HepG2 (cell line): ENCODE data around the gene ZNF526. TPM values are rescaled to one million over a fixed set of nuclear protein-coding genes. Genes with fewer than 3 reads are reported as not detected.

ENCODE experiments used
- ATAC-seq: fragments of 200-7000 bp; cut with Tn5 transposase; 3 replicates; pipeline ENCODE4 v1.9.1; 2020; ENCODE audit warnings: mild to moderate bottlenecking, moderate library complexity
- BruUV-seq: library from RNA; stranded (reverse); fragments of 400-500 nt; replicated peaks from 2 replicates; lab custom pipeline; 2021; lab: Mats Ljungman, UMichigan
- CTCF ChIA-PET: fragments of 300-600 bp; formaldehyde crosslinking; extraction: SDS; loops from one replicate; lab custom pipeline; 2021; ENCODE audit warnings: low total read pairs, inconsistent platforms, low intra/inter-chr PET ratio; lab: Yijun Ruan, JAX
- POLR2A ChIA-PET: fragments of 350-600 bp; sonication (Branson Sonifier 250); formaldehyde crosslinking; loops from one replicate; lab custom pipeline; 2020; ENCODE audit warnings: antibody characterized with exemption, inconsistent platforms; lab: Yijun Ruan, JAX
- DNase-seq: peaks from one replicate; pipeline ENCODE4 v3.0.0-alpha.2; 2015; ENCODE audit warnings: low spot score
- FAIRE-seq: peaks from 3 replicates; lab custom pipeline; 2011; peaks lifted over from hg19 to GRCh38; lab: Jason Lieb, UNC
- H2AFZ ChIP-seq: one replicate; pipeline ENCODE4 v1.6.1; 2011; ENCODE audit warnings: low read length, inconsistent platforms
- H3K27ac ChIP-seq: fragments of 300-600 bp; 3 replicates; pipeline ENCODE4 v1.8.0; 2011; ENCODE audit warnings: mixed run types, mild to moderate bottlenecking, mixed read lengths, low read length, inconsistent platforms; ENCODE audit not compliant: insufficient read depth; ENCODE audit errors: extremely low read length
- H3K27me3 ChIP-seq, 2 experiments: fragments of 200-600 bp in 1 of 2; 2 replicates in 1 of 2; 3 replicates in 1 of 2; pipeline versions ENCODE4 v1.6.0 to v1.8.0; 2011; ENCODE audit warnings: low read length in 2 of 2, mild to moderate bottlenecking in 2 of 2, moderate library complexity in 2 of 2, inconsistent platforms in 1 of 2; ENCODE audit not compliant: insufficient read depth in 2 of 2, control insufficient read depth in 1 of 2
- H3K36me3 ChIP-seq, 2 experiments: fragments of 200-600 bp in 1 of 2; replicated peaks in 1 of 2; 2 replicates in 1 of 2; 3 replicates in 1 of 2; pipeline versions ENCODE4 v1.5.1 to v1.8.0; 2011; ENCODE audit warnings: low read length in 2 of 2, inconsistent platforms in 1 of 2; ENCODE audit not compliant: insufficient read depth in 2 of 2, control insufficient read depth in 1 of 2
- H3K4me1 ChIP-seq: 2 replicates; pipeline ENCODE4 v1.5.1; 2012; ENCODE audit warnings: low read length, inconsistent platforms; ENCODE audit not compliant: insufficient read depth
- H3K4me2 ChIP-seq: 2 replicates; pipeline ENCODE4 v1.6.0; 2011; ENCODE audit warnings: low read depth, low read length, inconsistent platforms
- H3K4me3 ChIP-seq, 3 experiments: fragments of 200-600 bp in 1 of 3; sonication (generic), shearing (Covaris generic) in 1 of 3; replicated peaks in 1 of 3; 2 replicates each; pipeline ENCODE4 v1.5.1; 2011 to 2016; ENCODE audit warnings: low read length in 3 of 3, inconsistent platforms in 2 of 3, low read depth in 2 of 3, mild to moderate bottlenecking in 2 of 3, control low read depth in 1 of 3, mixed read lengths in 1 of 3; ENCODE audit not compliant: insufficient read depth in 1 of 3
- H3K79me2 ChIP-seq: one replicate; pipeline ENCODE4 v1.6.1; 2011; ENCODE audit warnings: low read length, inconsistent platforms; ENCODE audit not compliant: insufficient read depth
- H3K9ac ChIP-seq: 2 replicates; pipeline ENCODE4 v1.6.0; 2011; ENCODE audit warnings: mild to moderate bottlenecking, low read depth, low read length, inconsistent platforms; ENCODE audit not compliant: insufficient read depth
- H3K9me3 ChIP-seq: 2 replicates; pipeline ENCODE4 v1.5.1; 2012; ENCODE audit warnings: mild to moderate bottlenecking, low read length
- H4K20me1 ChIP-seq: 2 replicates; pipeline ENCODE4 v1.6.0; 2011; ENCODE audit warnings: inconsistent platforms, mild to moderate bottlenecking, low read length, moderate library complexity; ENCODE audit not compliant: insufficient read depth
- BATF2 ChIP-seq: sonication (generic); formaldehyde crosslinking; IDR thresholded peaks from 2 replicates; pipeline ENCODE4 v1.8.0; 2022; ENCODE audit warnings: mild to moderate bottlenecking, missing genetic modification reagents, moderate library complexity
- CBFB ChIP-seq: sonication (generic); formaldehyde crosslinking; IDR thresholded peaks from 2 replicates; pipeline ENCODE4 v1.4.0; 2020; ENCODE audit warnings: missing genetic modification reagents
- NFKB2 ChIP-seq: sonication (generic); formaldehyde crosslinking; IDR thresholded peaks from 2 replicates; pipeline ENCODE4 v1.4.0; 2020; ENCODE audit warnings: missing genetic modification reagents, borderline replicate concordance
- NR1H2 ChIP-seq: sonication (generic); formaldehyde crosslinking; IDR thresholded peaks from 2 replicates; pipeline ENCODE4 v1.8.1; 2022; ENCODE audit warnings: low read depth, missing genetic modification reagents, borderline replicate concordance
- NR2F2 ChIP-seq: IDR thresholded peaks from 2 replicates; pipeline ENCODE4 v1.6.1; 2012; ENCODE audit warnings: low read depth, inconsistent platforms, borderline replicate concordance
- SMC3 ChIP-seq: IDR thresholded peaks from 2 replicates; pipeline ENCODE4 v1.6.1; 2011; ENCODE audit warnings: low read length, improper control_type of control experiment
- ZNF549 ChIP-seq: sonication (generic); formaldehyde crosslinking; IDR thresholded peaks from 2 replicates; pipeline ENCODE4 v1.5.0; 2020; ENCODE audit warnings: missing genetic modification reagents
- ZNF747 ChIP-seq: sonication (generic); formaldehyde crosslinking; IDR thresholded peaks from 2 replicates; pipeline ENCODE4 v1.8.1; 2023; ENCODE audit warnings: missing genetic modification reagents, mild to moderate bottlenecking, borderline replicate concordance
- ZNF777 ChIP-seq: sonication (generic); formaldehyde crosslinking; IDR thresholded peaks from 2 replicates; pipeline ENCODE4 v1.4.0; 2020; ENCODE audit warnings: missing genetic modification reagents
- WGBS: methylation state at CpG from one replicate; pipeline ENCODE4 v1.1.6; 2017; ENCODE audit warnings: low lambda C conversion rate; 5-methylcytosine and 5-hydroxymethylcytosine counted together
- in situ Hi-C: cut with HindIII; loops from 2 replicates; pipeline ENCODE4 v1.10.0; 2017; ENCODE audit warnings: low pct_unique_long_range_greater_than_20kb; ENCODE audit not compliant: extremely low pct_ligation_motif_present
- intact Hi-C: fragments of 100-400 bp; cut with micrococcal nuclease; formaldehyde crosslinking; loops from one replicate; pipeline ENCODE4 v1.10.0; 2022; ENCODE audit not compliant: unreplicated experiment
- polyA plus RNA-seq, 8 experiments: library from polyadenylated mRNA; depleted of rRNA in 3 of 8; stranded (reverse) in 7 of 8; unstranded in 1 of 8; fragments of >200 nt; fragmentation: Illumina TruSeq in 4 of 8; extraction: Trizol in 4 of 8; gene quantifications; 2 replicates each; pipeline versions ENCODE4 v1.2.1 to v1.2.3, GENCODE V29; 2011 to 2016; ENCODE audit warnings: low read depth in 4 of 8, missing spikeins in 1 of 8, mixed read lengths in 1 of 8; ENCODE audit not compliant: insufficient read depth in 1 of 8
- total RNA-seq, 5 experiments: library from RNA; depleted of rRNA; stranded (reverse); fragments of >200 nt; fragmentation: Illumina TruSeq; extraction: Trizol; gene quantifications; 2 replicates each; pipeline ENCODE4 v1.2.3, GENCODE V29; 2016; ENCODE audit warnings: low read depth in 1 of 5
- TF ChIP-seq, protein P1 (sequence below): IDR thresholded peaks from 2 replicates; pipeline ENCODE4 v1.6.1; 2012; ENCODE audit warnings: inconsistent platforms
- TF ChIP-seq, protein P2 (sequence below): sonication (generic); formaldehyde crosslinking; IDR thresholded peaks from 2 replicates; pipeline ENCODE4 v1.5.0; 2020; ENCODE audit warnings: missing genetic modification reagents, mild to moderate bottlenecking, borderline replicate concordance
- TF ChIP-seq, protein P3 (sequence below): sonication (generic); formaldehyde crosslinking; IDR thresholded peaks from 2 replicates; pipeline ENCODE4 v1.4.0; 2020; ENCODE audit warnings: mild to moderate bottlenecking, missing genetic modification reagents

The ZNF526 gene
- total and polyA plus RNA-seq, 2 of the 13 experiments (the other 11 are each of a cell fraction or from before 2014, with no cell fraction given): 3.3 to 8.4 TPM

DNA sequence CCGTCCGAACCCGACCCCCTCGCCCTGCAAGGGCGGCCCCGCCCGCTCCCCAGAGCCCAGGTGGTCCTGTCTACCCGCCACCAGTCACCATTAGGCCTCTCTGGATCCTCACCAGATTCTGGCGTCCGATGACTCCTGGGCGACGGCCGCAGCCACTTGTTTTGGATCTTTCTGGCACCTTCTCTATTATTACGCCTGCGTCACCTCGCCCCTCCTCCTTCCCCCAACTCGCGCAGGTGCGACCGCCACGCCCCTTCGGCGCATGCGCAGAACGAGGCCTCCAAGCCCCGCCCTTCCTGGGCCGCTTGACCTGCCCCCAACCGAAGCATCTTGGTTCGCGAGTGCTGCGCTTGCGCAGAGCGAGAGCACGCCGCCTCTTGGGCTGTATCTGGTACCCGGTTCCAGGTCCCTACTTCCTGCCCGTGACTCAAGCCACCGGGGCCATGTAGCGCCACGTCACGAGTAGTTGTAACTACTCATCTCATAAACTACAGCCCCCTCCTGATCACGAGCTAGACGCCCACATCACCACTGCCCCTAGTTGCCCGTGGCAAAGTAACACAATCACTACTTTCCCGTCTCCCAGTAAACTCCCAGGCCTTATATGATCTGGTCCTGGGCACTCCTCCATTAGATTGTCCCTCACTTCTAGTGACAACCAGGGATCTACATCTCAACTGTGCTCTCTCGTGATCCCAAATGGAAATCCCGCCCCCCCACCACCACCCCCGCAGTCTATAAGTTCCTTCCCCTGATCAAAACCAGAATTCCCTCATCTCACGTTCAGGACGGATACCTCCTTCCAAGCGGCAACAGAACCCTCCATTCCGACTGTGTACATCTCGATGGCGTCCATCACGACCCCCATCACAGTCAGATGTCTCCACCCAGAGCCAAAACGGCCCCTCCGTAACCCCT lies 2.3 kb upstream of the ZNF526 start, which contains the start of gene DEDD2:
Gene DEDD2 (minus strand): TSS at position 158 of the 918 bp plus-strand sequence. CDS start 670 bp downstream, outside the sequence.
- Histone ChIP-seq H3K36me3 (peaks cover 11 to 24% of the 10 kb centered on the region in 2 experiments), H3K79me2 (peaks cover 71% of the 10 kb centered on the region), H3K9ac (peak within 1 kb of the TSS; percentile 84), H3K27ac (peak within 1 kb of the TSS; percentile 77), H4K20me1 (peaks cover 18% of the 10 kb centered on the region), H2AFZ (no peak within 1 kb of the TSS), H3K27me3 (no peaks in the 10 kb centered on the region; a peak in 1 of 5 replicates), H3K9me3 (no peaks in the 10 kb centered on the region), H3K4me3 (peak within 1 kb of the TSS; percentile 61 to 96 (median 90)), H3K4me1 (peaks cover 76% of the 10 kb centered on the region), H3K4me2 (peak within 1 kb of the TSS; percentile 98)
- WGBS: 25% methylated on average over 41 of the region's 57 CpGs
- intact Hi-C loops: no loop called here
- FAIRE-seq: peak; percentile 97
- ChIA-PET POLR2A (interaction anchor here (1.2 to 2.1 kb wide), 2 partner anchors 16 to 25 kb away, joined by 3 to 19 read pairs; partner anchors contain the start of gene GSK3A), CTCF (no interaction called here)
- DNase-seq: peak; percentile 92
- BruUV-seq: no TSS peak
- peak; percentile 60 for ATAC-seq
- in situ Hi-C loops: no loop called here
- TF ChIP-seq SMC3 (no peak), NR1H2 (no peak), ZNF549 (CRISPR knock-in tag) (no peak), NFKB2 (peak; percentile 87; the same call in 1 of the 2 replicates), ZNF777 (CRISPR knock-in tag) (0 out of 2 replicates have a peak, but pooled peaks have one; percentile 12), CBFB (no peak), NR2F2 (no peak), ZNF747 (no peak), BATF2 (CRISPR knock-in tag) (0 out of 2 replicates have a peak, but pooled peaks have one; percentile 21)
- TF ChIP-seq, protein P1, sequence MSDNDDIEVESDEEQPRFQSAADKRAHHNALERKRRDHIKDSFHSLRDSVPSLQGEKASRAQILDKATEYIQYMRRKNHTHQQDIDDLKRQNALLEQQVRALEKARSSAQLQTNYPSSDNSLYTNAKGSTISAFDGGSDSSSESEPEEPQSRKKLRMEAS: peak; percentile 73; the same call in 1 of the 2 replicates
- TF ChIP-seq, protein P2, sequence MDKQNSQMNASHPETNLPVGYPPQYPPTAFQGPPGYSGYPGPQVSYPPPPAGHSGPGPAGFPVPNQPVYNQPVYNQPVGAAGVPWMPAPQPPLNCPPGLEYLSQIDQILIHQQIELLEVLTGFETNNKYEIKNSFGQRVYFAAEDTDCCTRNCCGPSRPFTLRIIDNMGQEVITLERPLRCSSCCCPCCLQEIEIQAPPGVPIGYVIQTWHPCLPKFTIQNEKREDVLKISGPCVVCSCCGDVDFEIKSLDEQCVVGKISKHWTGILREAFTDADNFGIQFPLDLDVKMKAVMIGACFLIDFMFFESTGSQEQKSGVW (CRISPR knock-in tag): no peak
- TF ChIP-seq, protein P3, sequence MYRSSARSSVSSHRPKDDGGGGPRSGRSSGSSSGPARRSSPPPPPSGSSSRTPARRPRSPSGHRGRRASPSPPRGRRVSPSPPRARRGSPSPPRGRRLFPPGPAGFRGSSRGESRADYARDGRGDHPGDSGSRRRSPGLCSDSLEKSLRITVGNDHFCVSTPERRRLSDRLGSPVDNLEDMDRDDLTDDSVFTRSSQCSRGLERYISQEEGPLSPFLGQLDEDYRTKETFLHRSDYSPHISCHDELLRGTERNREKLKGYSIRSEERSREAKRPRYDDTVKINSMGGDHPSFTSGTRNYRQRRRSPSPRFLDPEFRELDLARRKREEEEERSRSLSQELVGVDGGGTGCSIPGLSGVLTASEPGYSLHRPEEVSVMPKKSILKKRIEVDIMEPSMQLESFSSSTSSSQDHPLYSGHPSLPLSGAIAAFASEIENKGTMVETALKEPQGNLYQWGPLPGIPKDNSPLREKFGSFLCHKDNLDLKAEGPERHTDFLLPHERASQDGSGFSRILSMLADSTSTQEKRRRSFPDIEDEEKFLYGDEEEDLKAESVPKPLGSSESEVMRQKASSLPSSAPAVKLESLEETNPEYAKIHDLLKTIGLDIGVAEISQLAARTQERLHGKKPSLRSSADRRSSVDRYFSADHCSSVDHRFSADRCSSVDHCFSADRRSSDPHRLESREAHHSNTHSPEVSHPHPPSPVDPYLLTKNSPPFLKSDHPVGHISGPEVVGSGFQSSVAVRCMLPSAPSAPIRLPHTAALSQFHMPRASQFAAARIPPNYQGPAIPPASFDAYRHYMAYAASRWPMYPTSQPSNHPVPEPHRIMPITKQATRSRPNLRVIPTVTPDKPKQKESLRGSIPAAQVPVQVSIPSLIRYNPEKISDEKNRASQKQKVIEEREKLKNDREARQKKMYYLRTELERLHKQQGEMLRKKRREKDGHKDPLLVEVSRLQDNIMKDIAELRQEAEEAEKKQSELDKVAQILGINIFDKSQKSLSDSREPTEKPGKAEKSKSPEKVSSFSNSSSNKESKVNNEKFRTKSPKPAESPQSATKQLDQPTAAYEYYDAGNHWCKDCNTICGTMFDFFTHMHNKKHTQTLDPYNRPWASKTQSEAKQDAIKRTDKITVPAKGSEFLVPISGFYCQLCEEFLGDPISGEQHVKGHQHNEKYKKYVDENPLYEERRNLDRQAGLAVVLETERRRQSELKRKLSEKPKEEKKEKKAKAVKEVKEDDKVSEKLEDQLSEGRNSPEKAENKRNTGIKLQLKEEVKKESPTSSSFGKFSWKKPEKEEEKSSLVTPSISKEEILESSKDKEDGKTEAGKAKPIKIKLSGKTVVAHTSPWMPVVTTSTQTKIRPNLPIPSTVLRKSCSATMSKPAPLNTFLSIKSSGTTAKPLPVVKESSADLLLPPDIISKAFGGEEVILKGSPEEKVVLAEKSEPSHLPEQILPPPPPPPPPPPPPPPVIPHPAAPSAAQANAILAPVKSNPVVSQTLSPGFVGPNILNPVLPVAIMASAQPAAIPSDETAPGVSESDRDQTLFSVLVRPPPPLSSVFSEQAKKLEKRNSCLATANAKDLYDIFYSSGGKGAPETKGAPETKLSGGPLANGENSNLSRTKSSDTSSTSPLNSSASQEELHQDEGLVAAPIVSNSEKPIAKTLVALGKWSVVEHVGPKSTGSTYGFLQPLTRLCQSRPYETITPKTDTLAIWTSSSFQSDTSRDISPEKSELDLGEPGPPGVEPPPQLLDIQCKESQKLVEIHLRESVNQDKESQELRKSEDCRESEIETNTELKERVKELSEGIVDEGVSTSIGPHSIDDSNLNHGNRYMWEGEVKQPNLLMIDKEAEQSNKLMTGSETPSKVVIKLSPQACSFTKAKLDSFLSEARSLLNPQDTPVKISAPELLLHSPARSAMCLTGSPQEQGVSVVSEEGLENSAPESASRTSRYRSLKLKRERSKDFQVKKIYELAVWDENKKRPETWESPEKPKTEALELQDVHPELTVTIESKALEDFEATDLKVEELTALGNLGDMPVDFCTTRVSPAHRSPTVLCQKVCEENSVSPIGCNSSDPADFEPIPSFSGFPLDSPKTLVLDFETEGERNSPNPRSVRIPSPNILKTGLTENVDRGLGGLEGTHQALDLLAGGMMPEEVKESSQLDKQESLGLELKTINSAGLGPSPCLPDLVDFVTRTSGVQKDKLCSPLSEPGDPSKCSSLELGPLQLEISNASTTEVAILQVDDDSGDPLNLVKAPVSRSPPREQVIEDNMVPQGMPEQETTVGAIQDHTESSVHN (CRISPR knock-in tag): 0 out of 2 replicates have a peak, but pooled peaks have one; percentile 51
